Astrocyte of the hippocampus (primary cell): ENCODE measurements around the gene BCAS3.
"Not testable (repeated sequence)": the region's sequence is repeated elsewhere in the genome, so short reads cannot be mapped to it uniquely, and the experiment has no call there.

Experiments used
- DNase-seq: peaks from one replicate; pipeline ENCODE4 v3.0.0; 2011; ENCODE audit warnings: low read depth, low spot score

Gene BCAS3

DNA sequence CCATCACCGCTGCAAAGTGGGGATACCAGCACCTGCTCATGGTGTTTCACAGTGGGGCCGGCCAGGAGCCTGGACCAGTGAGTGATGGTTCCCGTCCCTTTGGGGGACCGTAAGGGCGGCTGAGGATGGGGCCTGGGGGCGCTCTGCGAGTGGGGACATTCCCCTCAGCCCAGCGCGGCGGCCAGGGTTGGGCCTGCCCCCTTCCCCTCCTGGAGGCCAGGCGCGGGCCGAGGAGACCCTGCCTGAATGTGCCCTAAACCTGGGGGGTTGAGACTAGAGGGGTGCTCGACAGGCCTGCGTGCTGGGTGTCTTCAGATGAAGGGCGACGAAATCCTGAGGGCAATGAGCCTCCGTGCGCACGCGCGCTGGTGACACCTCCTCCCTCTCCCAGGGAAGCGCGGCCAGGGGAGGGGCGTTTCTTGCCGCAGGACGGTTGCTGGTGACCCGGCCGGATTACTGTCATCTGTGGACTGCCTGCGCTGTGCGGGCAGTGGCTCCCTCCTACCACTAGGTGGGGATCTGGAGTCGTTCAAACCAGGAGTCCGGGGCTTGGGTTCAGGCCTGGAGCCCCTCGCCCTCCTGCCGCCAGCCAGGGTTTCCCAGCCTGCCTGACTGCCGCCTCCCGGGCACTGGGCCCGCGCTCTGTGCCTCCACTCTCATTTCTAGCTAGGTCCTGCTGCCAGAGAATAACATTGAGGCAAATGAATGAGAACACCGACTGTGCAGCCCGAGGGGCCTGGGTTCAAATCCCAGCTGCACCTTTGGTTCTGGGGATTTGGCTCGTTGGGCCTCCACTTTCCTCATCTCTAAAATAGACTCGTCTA is 739.1 kb downstream of the BCAS3 start:
- DNase-seq: peak; percentile 91

DNA sequence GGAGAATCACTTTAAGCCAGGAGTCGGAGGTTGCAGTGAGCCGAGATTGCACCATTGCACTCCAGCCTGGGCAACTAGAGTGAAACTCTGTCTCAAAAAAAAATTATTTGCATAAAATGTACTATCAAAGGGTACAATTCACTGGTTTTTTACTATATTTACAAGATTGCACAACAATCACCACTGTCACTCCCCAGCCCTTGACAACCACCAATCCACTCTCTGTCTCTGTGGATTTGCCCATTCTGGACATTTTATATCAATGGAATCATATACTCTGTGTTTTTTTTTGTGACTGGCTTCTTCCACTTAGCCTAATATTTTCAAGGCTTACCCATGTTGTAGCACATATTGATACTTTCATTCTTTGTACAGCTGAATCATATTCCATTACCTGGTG is 740.8 kb downstream of the BCAS3 start:
- DNase-seq: no peak

DNA sequence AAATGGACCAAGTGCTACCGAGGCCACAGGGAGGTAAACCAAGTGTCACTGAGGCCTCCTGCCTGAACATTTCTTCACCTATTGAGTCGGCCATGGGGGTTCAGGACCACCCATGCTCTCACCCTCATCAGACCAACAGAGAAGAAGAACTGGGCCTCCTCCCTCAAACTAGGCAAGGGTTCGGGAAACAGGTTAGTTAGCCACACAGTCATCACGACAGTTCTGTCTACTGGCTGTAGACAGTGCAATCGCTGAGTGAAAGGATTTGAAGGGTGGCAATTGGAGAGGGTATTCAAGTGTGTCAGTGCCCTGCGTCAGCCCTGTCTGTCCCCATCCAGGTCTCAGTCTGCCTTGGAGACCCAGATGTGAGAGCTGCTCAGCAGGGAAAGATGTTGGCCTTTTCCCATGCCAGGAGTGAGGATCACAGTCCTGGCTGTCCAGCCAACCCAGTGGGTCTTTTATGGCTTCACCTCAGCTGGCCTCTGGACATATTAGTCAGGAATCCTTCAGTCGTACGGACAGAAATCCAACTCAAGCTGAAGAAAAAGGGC is 741.9 kb downstream of the BCAS3 start:
- no peak for DNase-seq

DNA sequence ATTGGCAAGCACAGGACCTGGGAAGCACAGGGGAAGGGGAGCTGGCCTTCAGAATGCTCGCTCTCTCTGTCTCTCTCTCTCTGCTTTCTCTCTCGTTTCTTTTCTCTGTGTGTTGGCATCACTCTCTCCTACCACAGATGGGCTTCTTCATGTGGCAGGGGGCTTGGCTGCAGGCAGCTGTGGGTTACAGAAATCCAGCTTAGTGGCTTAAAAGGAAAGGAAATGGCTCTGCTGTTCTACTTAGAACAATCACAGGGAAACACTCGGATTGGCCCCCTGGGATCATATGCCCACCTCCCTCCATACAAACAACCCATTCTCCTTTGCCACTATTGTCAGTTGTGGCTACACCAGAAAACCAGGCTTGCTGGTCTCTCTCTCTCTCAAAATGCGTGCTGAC is 742.4 kb downstream of the BCAS3 start:
- no peak for DNase-seq

DNA sequence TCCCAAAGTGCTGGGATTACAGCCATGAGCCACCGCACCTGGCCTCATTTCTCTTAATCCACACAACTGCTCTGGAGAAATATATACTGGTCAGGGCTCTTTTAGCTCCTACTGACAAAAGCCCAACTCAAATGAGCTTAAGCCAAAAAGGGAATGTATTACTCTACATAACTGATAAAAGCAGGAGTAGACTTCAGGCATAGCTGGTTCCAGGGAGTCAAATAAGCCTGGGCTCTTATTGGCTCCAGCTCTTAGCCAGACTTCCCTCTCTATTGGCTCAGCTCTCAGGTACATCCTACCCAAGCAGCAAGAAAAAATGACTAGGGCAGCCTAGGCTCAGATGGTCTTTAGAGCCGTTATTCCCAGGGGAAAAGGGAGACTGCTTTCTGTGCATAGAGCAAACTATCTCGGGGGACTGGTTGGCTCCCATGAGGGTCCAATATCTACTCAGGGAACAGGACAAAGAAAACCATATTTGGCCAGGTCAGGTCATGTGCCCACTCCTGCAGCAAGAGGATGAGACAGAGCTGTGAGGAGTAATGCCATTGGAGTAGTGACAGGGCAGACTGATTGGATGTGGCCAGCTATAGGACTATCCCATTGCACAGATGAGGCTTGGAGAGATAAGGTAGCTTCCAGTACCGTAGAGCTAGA is 743.2 kb downstream of the BCAS3 start:
- DNase-seq: no peak

DNA sequence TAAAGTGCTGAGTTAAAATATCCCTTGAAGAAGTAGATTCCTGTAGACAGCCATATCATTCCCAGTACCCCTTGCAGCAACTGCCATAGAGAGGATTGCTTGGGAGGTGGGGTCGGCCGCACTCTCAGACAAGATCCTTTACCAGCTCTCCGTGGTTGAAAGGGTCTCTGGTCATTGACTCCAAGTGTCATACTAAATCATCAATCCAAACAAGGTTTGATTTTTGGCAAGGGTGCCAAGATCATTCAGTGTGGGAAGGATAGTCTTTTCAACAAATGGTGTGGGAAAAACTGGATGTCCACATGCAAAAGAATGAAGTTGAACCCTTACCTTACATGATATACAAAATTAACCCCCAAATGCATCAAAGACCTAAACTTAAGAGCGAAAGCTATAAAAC is 743.8 kb downstream of the BCAS3 start:
- DNase-seq: no peak

DNA sequence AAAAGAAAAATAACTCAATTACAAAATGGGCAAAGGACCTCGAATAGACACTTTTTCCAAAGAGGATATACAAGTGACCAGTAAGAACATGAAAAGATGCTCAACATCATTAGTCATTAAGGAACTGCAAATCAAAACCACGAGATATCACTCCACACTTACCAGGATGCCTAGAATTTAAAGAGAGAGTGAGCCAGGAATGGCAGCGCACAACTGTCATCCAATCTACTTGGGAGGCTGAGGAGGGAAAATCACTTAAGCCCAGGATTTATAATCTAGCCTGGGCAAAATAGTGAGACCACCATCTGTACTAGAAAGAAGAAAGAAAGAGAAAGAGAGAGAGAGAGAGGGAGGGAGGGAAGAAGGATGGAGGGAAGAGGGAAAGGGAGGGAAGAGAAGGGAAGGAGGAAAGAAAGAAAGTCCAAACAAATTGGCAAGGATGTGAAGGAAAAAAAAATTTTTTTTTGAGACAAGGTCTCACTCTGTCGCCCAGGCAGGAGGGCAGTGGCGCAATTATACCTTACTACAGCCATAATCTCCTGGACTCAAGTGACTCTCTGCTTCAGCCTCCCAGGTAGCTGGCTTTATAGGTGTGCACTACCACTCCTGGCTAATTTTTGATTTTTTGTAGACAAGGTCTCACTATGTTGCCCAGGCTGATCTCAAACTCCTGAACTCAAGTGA is 744.6 kb downstream of the BCAS3 start:
- DNase-seq: no peak

DNA sequence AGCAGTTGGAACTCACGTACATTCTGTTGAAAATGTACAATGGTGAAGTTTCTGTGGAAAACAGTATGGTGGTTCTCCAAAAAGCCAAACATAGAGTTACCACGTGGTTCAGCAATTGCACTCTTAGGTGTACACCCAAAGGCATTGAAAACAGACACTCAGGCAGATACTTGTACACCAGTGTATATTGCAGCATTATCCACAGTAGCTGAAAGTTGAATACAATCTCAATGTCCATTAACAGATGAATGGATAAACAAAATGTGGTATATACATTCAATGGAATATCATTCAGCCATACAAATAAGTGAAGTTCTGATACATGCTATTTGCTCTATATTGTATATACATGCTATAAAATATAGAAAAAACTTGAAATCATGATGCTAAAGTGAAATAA is 745.2 kb downstream of the BCAS3 start:
- no peak for DNase-seq

DNA sequence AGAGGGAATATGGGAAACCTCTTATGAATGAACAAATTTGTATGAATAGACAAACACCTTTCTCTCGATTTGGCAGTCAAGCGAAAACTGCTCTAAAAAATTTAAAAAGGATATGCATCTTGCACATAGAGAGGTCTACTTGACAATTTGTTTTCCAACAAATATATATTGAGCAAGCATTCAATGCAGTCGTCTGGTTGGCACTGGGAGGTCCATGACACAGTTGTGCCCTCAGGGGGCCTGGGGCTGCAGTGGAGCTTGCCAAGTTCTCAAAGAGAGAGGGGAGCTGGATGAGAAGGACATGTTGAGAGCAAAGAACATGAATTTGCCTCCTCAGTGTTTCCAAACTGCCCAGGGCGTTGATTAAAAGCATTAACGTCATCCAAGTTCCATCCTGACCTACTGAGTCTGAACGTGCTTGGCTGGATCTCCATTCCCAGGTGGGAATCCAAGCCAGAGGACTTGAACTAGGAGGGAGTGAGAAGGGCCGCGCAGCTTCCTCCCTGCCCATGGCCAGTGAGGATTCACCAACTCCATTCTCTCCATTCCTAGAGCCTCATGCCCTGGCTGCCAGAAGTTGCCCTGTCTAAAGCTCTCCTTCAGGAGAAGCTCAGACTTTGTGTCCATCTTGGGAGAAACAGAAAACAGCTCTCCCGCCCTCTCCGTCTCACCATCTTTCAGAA is 746.5 kb downstream of the BCAS3 start:
- no peak for DNase-seq

DNA sequence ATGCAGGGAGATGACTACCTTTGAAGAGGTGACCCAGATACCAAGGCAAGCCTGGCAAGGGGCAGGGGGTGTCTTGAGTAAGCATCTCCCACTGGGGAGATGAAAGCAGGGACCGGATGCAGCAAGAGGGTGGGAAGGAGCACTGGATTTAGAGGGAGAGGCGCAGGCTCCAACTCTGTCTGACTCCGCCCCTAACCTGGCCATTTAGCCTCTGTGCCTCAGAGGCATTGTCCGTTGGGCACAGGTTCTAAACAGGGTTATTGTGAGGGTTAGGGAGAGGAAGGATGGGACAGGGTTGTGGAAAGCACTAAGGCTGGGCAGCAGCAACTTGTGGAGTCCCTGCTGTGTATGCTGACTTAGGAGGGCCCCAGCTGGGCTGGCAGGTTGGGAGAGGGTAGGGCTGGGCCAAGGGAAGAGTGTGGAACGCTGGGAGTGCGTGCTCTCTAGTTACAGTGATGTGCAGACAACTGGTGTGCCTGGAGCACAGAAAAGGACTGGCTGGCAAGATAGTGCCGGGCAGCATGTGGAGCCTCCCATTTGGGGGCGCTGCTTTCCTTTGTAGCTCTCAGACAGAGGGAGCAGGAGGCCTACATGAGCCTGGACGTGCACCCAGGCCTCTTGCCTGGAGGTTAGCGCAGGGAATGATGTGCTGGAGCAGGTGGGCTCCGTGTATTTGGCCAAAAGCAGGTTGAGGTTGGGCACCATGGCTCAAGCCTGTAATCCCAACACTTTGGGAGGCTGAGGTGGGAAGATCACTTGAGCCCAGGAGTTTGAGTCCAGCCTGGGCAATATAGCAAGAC is 748.2 kb downstream of the BCAS3 start:
- DNase-seq: no peak

DNA sequence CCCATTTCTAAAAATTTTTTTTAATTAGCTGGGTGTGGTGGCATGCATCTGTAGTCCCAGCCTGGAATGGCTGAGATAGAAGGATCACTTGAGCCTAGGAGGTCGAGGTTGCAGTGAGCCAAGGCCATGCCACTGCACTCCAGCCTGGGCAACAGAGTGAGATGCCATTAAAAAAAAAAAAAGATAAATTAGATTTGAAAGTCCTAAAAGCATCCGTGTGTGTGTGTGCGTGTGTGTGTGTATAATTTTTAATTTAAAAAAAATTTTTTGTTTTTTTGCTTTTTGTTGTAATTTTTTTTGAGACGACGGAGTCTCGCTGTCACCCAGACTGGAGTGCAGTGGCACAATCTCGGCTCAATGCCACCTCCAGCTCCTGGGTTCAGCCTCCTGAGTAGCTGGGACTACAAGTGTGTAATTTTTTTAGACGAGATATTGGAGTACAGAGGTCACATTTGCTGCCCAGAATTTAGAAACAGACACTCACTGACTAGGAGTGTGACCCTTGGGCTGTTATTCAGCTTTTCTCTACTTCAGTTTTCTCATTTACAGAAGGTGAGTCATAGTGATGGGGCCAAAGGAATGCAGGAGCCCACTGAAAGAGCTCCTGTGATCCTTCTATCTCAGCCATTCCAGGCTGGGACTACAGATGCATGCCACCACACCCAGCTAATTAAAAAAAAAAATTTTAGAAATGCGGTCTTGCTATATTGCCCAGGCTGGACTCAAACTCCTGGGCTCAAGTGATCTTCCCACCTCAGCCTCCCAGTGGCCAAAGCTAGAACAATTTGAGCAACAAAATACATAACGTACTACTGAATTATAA is 749.0 kb downstream of the BCAS3 start:
- DNase-seq: no peak

DNA sequence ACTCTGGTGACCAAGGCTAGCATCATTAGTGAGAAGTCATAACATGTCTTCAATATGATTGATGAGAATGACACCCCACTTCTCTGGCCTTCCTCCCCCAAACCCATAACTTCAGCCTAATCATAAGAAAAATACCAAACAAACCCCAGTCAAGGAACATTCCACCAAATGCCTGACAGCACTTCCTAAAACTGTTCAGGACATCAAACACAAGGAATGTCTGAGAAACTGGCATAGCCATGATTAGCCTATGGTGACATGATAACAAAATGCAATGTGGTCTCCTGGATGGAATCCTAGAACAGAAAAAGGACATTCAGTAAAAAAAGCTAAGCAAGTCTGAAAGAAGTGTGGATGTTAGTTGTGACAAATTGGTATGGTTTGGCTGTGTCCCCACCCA is 749.9 kb downstream of the BCAS3 start:
- no peak for DNase-seq

DNA sequence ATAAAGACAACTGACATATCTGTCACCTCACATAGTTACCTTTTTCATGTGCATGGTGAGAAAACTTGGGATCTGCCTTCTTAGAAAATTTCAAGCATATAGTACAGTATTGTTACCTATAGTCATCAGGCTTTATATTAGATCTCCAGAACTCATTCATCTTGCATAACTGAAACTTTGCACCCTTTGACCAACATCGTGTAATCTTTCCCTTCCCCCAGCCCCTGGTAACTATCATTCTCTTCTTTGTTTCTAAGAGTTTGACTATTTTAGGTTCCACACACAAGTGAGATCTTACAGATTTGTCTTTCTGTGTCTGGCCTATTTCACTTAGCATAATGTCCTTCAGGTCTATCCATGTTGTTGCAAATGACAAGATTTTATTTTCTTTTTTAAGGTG is 751.6 kb downstream of the BCAS3 start:
- DNase-seq: no peak

DNA sequence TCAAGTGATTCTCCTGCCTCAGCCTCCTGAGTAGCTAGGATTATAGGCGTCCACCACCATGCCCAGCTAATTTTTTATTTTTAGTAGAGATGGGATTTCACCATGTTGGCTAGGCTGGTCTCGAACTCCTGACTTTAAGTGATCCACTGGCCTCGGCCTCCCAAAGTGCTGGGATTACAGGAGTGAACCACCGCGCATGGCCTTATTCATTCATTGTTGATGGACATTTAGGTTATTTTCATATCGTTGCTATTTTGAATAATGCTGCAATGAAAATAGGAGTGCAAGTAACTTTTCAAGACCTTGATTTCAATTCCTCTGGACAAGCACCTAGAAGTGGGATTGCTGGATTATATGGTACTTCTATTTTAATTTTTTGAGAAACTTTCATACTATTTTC is 752.2 kb downstream of the BCAS3 start:
- not testable (repeated sequence) for DNase-seq

DNA sequence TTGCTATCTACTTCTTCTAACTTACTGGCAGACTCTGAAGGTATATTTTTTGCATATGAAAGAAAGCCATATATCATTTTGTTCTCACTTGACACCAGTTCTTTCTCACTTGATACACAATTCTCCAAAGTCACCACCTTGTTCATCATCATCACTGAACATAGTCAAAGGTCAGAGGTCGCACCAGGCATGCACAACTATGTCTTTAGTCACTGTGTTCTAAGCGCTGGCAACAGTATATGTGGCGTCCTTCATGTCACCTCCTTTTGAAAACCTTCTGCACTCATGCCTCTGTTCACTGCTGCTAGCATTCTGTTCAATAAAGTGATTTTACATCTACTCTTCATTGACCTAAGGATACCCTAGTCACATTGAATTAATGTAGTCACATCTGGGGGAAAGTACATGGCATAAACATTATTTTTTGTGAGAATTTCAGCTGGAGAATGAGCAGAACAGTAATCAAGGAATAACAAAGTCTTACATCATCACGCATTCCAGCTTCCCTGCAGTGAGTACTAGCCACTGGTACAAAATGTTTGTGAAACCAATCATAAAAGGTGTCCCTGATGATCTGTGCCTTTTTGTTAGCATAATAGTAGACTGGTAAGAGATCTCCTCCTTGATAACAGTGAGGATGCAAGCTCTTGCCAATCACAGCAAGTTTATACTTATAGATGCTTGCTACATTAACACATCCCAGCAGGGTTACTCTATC is 754.1 kb downstream of the BCAS3 start:
- DNase-seq: no peak

DNA sequence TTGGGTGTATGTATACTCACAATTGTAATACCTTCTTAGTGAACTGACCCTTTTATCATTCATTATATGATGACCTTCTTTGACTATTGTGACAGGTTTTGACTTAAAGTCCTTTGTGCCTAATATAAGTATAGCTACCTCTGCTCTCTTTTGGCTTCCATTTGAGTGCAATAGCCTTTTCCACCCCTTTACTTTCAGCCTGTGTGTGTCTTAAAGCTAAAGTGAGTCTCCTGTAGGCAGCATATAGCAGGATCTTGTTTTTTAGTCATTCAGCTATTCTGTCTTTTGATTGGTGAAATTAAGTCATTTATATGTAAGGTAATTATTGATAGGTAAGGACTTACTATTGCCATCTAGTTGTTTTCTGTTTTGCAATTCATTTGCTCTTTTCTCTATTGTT is 758.6 kb downstream of the BCAS3 start:
- no peak for DNase-seq

DNA sequence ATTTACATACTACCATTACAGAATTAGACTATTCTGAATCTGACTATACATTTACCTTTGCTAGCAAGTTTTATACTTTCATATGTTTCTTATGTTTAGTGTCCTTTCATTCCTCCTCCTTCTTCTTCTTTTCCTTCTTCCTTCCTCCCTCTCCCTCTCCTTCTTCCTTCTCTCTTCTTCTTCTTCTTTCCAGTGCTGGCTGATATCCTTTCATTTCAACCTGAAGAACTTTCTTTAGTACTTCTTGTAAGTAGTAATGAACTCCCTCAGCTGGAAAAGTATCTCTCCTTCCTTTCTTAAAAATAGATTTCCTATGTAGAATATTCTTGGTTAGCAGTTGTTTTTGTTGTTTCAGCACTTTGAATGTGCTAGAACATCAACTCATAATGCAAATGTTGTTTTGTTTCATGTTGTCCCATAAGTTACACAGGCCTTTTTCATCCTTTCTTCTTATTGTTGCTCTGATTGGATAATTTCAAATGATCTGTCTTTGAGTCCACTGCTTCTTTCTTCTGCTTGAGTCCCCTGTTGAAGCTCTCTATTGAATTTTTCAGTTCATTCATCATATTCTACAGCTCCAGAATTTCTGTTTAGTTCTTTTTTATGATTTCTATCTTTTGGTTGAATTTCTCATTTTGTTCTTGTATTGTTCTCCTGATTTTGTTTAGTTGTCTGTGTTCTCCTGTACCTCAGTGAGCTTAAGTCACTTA is 759.5 kb downstream of the BCAS3 start:
- no peak for DNase-seq

DNA sequence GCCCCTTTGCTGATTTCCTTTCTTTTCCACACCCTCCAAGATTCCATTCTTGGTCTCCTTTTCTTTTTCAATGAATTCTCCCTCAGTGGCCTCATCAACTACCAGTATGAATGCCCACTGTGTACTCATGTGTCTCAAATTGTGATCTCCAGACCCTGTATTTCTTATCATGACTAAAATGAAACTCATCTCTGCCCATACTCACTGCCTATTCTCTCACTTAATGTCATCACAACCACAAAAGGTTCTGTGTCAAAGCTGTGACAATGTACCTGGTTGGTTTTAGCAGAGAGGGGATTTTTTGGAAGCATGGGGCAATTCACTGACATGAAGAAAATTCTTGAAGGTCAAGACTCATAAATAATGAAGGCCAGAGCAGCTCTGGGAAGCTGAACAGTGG is 763.0 kb downstream of the BCAS3 start:
- DNase-seq: no peak

DNA sequence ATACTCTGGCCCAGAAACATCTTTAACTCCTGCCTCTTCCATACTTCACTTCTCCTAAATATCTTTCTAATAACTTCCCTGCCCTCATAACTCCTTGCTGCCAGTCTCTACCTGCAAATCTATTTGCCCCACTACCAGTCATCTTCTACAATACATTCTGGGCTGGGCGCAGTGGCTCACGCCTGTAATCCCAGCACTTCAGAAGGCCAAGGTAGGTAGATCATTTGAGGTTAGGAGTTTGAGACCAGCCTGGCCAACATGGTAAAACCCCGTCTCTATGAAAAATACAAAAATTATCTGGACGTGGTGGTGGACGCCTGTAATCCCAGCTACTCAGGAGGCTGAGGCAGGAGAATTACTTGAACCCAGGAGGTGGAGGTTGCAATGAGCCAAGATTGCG is 763.9 kb downstream of the BCAS3 start:
- DNase-seq: not testable (repeated sequence)
